GM13976 (cell line): Measurements from ENCODE around the gene MLYCD.

Source experiments
- DNase-seq: peaks from one replicate; pipeline ENCODE4 v3.0.0; 2012; ENCODE audit warnings: low spot score
- CTCF ChIP-seq: IDR thresholded peaks from 2 replicates; pipeline ENCODE4 v1.5.1; 2012; ENCODE audit warnings: borderline replicate concordance, mild to moderate bottlenecking; ENCODE audit not compliant: insufficient read depth; ENCODE audit errors: extremely low read depth, missing control alignments, control extremely low read depth
- in situ Hi-C: fragments of 300-500 bp; cut with MboI; formaldehyde crosslinking; loops from one replicate; pipeline ENCODE4 v1.12.0; 2022; ENCODE audit warnings: low sequenced_read_pairs, mixed read lengths, inconsistent platforms; ENCODE audit not compliant: unreplicated experiment

The MLYCD gene

GRCh38 chr16:83926726-83927397, 27.9 kb downstream of the MLYCD start:
- peak; percentile 96 for TF ChIP-seq CTCF
- in situ Hi-C loops: no loop called here
- peak; percentile 90 for DNase-seq

GRCh38 chr16:83928341-83929055, 29.6 kb downstream of the MLYCD start:
- in situ Hi-C loops: no loop called here
- no peak for DNase-seq
- TF ChIP-seq CTCF: no peak

GRCh38 chr16:83929811-83930555, 31.1 kb downstream of the MLYCD start:
- in situ Hi-C loops: no loop called here
- TF ChIP-seq CTCF: no peak
- no peak for DNase-seq

GRCh38 chr16:83930730-83931500, 32.0 kb downstream of the MLYCD start:
- DNase-seq: no peak
- in situ Hi-C loops: no loop called here
- no peak for TF ChIP-seq CTCF

- in situ Hi-C loops: no loop called here
- no peak for DNase-seq
- TF ChIP-seq CTCF: no peak
These were observed 32.6 kb downstream of the MLYCD start for GRCh38 chr16:83931556-83931955.

- TF ChIP-seq CTCF: no peak
- in situ Hi-C loops: no loop called here
- DNase-seq: no peak
These were observed 33.4 kb downstream of the MLYCD start for GRCh38 chr16:83932304-83932703.
